HG03196 (cell line): ENCODE results near the gene CD46.

Experiments used
- ATAC-seq: cut with Tn5 transposase; IDR thresholded peaks from one replicate; pipeline ENCODE4 v1.9.1; 2021; ENCODE audit not compliant: unreplicated experiment

CD46 gene

GRCh38 chr1:207794861-207795260 is 43.0 kb downstream of the CD46 start:
- no peak for ATAC-seq

DNA sequence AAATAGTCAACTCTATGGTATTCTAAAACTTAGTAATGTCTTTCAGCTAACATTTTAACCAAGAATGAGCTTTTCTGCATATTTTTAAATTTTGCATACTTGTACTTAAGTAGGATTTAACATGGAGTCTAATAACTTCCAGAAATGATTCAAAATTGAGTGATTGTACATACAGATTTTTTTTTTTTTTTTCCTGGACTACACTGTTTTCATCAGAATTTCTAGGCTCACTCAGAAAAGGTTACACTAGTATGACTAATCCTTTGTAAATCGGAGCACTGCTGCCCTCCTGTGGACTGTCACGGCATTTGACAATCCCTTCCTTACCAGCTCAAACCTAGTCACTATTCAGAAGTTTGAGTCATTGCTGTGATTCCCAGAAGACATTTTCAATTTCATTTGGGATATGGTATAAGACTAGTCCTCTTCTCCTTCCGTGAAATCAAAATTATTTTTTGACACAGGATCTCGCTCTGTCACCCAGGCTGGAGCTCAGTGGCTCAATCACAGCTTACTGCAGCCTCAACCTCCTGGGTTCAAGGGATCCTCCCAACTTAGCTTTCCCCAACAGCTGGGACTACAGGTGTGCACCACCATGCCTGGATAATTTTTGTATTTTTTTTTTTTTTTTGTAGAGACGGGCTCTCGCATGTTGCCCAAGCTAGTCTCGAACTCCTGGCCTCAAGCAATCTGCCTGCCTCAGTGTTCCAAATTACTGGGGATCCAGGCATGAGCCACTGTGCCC is 45.5 kb downstream of the CD46 start:
- ATAC-seq, result peak; percentile 72

- no peak for ATAC-seq
Observed at GRCh38 chr1:207798847-207799246, 47.0 kb downstream of the CD46 start.

DNA sequence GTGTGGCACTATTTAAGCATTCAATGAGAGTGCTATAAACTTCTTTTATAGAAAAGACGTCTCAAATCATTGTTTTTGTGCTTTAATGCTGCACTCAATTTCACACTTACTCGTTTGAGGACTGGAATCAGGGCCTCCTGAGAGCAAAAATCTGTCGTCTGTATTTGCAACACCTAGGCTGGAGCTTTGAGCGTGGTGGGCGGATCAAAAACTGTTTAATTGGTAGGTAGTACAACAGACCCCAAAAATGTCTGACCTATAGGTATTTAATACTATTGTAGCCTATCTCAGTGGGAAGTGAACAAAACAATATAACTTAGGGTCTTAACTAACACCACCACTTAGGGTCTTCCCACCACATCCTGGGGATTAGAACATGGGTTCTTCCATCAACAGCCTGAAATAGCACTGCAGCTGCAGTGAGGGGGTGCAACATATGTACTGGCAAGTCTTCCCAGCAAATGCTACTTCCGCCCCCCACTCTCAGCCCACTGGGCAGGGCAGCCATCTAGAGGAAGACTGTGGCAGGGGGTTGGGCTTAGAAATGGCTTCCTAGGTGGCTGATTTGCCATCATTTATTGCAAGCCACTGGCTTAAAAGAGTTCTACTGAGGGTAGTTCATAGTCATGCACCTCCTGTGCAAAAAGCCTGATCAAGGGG is 48.3 kb downstream of the CD46 start:
- ATAC-seq, result no peak

GRCh38 chr1:207801819-207802218 is 50.0 kb downstream of the CD46 start:
- no peak for ATAC-seq

GRCh38 chr1:207803678-207804077 is 51.8 kb downstream of the CD46 start:
- ATAC-seq, result no peak

GRCh38 chr1:207804721-207805468 is 53.0 kb downstream of the CD46 start:
- ATAC-seq, result no peak

DNA sequence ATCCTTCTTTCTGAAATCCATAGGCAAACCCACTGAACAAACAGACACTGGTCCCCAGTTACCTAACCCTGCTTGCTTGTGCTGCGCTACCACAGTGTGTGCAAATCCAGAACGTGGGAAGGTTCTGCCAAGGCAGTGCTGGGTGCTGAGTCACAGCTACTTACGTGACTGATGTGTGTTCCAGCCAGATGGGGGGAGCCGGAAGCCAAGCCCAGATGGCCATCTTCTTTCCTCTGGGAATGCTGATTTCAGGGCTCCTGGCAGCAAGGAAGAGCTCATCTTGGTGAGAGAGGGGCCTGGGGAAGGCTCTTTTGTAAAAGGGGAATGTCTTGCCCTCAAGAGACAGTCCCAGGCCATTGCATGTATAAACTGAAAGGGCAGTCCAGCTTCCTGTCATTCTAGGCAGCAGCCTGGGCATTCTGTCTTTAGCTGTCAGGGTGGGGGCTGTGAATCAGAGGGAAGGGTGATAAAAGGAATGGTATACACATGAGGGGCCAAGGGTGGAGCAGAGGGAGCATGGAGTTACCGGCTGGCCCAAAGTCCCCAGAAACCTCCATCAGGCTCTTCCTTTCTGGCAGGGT is 54.1 kb downstream of the CD46 start:
- ATAC-seq, result no peak

- ATAC-seq, result no peak
Observed at GRCh38 chr1:207806531-207807325, 54.9 kb downstream of the CD46 start.

GRCh38 chr1:207807326-207807689 is 55.5 kb downstream of the CD46 start:
- no peak for ATAC-seq

DNA sequence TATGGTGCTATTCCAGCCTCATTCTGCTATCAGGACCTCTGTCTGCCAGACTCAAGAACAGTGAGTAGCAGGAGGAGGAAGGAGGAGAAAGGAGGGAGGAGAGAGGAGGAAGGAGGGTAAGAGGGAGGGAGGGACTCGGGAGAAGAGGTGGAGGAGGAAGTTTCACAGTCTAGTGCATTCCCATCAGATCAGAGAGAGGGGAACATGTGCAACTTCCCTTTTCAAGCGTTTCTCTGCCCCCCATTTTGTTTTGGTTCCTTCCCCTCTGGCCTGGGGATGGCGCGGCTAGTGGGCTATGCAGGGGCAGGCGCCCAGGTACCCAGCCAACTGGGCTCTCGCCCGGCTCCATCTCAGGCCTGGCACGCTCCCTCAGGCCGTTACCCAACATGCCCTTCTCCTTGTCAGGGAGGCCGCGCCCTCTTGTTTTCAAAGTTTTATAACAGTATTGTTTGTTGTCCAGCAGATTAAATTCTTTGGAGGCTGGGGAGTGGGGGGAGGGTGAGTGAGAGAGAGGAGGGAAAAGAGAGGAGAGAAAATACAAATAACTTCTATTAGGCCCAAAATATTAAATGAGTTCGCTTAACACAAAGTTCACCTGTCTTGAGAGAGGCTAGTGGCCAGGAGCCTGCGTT is 56.0 kb downstream of the CD46 start:
- ATAC-seq, result no peak

GRCh38 chr1:207808322-207808705 is 56.5 kb downstream of the CD46 start:
- ATAC-seq, result no peak

DNA sequence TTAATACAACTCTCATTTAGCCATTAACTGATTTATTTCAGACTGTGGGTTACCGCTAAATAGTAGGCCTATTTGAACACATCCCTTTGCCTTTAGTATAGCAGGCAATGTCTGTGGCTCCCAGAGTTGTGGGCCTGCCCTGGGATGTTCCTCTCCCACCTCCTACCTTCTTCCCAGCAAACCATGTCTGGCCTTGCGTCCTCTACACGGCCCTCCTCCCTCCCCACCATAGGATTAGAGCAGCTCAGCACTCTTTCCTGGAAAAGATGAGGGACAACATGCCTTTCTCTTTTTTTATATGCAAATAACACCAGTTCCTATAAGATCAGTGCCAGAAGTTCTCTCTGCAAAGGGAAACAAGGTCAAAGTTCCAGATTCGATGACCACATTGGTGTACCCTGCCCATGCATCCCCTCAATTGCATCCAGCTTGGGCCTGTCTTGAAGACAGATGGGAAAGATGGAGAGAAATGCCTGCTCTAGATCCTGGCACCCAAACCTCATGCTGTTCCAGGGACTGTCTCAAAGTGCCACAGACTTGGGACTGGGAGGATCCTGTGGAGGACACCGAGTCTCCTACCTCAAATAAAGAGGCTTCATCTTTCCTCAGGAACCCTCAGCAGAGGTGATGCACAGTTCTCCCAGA is 57.2 kb downstream of the CD46 start:
- ATAC-seq, result no peak

DNA sequence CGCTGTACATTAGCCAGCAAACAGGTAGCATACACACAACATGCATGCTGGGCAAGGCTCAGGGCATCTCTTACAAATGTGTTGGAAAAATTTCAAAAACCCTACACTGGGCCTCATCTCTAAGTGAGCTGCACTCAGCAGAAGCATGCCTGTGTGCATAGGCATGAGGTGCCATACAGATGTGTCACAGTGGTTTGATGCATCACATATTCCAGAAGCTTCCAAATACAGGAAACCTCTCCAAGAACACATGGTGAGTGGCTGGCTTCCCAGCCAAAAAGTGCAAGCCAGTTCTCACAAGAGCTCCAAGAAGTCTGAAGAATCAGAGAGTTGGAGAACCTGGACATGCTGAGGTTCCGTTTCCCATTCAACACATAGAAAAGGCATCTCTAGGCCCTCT is 58.3 kb downstream of the CD46 start:
- ATAC-seq, result no peak

GRCh38 chr1:207810606-207811295 is 58.9 kb downstream of the CD46 start:
- ATAC-seq, result no peak

- ATAC-seq, result no peak
Observed at GRCh38 chr1:207811319-207811718, 59.5 kb downstream of the CD46 start.

- no peak for ATAC-seq
Observed at GRCh38 chr1:207811920-207812720, 60.3 kb downstream of the CD46 start.

GRCh38 chr1:207812778-207813511 is 61.1 kb downstream of the CD46 start:
- ATAC-seq, result no peak
